ENCODE measurements around the gene NHS. TPM values are rescaled to one million over a fixed set of nuclear protein-coding genes. Genes with fewer than 3 reads are reported as not detected.
"Not testable (repeated sequence)": the region's sequence is repeated elsewhere in the genome, so short reads cannot be mapped to it uniquely, and the experiment has no call there.

The NHS gene
- polyA plus RNA-seq, 3 donors, result 19.5 to 29.2 (median 21.9) TPM

DNA sequence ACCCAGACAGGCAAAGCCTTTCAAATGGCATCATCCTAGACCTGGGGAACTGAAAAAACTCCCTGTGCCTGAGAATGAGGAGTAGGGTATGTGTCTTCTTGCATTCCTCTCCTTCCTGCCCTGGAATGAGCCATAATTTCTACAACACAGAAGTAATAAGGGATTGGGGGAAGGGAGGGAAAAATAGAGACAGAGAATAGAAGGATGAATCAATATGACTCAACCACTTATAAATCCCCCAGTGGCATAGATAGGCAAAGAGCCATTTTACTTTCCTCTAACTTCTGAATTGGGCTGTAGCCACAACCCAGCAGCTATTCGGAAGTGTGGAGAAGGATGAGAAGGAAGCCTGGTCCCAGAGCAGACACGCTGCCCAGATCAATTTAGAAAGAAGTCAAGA is 99.9 kb downstream of the NHS start:
- no peak for DNase-seq (ENCODE audit: extremely low read depth in 1 of 11, low read depth in 9 of 11, low spot score in 4 of 11)

DNA sequence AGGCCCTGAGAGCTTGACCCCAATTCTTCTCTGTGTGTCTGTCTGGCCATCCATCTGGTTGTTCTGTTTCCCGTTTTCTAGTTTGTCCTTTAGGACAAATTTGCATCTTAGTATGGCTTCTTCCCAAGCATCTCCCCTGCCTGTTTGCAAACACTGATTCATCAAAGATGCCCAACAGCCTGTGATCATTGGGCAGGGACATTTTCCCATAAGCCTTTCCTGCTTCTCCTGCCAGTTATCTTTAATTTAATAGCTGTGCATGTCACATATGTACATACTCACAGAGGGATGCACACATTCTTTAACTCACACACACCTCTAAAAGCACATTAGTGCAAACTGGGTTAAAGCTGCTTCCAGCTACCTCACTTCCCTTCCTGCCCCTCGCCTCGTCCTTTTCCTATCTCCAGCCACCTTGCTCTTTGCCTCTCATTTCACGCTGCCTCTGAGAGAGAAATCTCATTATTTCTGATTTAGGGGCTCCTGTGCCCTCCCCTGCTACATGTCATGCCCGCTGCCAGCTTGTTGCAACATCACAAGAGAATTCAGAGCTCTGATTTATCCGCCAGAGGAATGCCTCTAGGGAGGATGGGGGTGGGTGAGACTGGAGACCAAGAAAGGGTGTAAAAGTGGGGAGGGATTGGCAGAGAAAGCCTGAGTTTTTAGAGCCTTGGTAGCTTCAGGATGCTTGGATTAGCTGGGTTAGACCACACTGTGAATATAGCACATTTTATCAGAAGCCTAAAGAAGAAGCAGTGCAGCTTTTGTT is 100.6 kb downstream of the NHS start:
- peak in 1 of 11 donors; percentile 26 for DNase-seq (ENCODE audit: extremely low read depth in 1 of 11, low read depth in 9 of 11, low spot score in 4 of 11)

DNA sequence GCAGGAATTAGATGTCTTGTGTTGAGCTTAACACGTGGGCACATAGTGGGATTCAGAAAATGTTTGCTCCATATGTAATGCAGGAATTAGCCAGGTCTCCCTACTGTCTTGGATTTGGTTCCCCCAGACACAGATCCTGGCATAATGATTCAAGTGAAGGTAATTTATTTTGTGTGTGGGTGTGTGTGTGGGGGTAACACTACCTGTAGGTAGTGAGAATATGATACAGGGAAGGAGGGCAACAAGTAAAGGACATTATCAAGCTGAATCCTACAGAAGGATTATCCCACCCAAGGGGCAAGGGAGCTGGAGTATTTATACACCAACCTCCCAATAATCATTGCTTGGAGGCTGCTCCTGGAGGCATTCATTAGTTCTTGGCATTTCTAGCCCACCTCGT is 101.4 kb downstream of the NHS start:
- no peak for DNase-seq (ENCODE audit: extremely low read depth in 1 of 11, low read depth in 9 of 11, low spot score in 4 of 11)

DNA sequence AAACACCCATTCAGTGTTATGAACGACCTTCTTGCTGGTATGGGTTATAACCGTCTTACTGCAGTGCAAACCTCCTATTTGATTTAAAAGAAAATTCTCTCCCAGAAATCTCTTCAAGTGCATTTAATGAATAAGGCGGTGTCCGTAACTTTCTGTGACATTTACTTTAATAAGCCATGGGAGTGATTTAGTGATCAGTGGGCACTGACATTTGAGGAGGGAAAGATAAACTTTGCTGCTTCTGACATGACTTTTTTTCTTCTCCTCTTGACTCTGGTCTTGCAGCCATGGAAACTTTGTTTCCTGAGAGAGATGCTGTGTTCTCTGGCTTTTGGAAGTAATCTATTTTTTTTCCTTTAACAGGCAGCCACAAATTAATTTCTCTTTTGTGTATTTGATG is 106.1 kb downstream of the NHS start:
- DNase-seq (ENCODE audit: extremely low read depth in 1 of 11, low read depth in 9 of 11, low spot score in 4 of 11), result no peak

DNA sequence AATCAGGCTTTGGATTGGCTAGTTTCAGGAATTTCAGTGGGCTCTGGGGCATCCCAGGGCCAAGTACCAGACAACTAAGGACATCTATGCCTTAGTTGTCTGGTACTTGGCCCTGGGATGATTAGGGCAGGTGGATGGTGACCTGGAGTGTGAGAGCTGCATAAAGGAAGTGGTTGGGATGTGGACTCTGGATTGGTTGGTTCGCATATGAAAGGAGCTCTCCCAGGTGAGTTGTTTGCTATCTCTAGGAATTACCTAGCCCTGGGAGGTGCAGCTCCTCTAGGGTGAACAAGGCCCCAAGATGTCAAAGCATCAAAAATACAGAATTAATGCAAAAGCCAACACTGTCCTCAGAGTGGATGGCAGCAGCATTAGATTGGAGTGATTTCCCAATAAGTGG is 109.6 kb downstream of the NHS start:
- no peak for DNase-seq (ENCODE audit: extremely low read depth in 1 of 11, low read depth in 9 of 11, low spot score in 4 of 11)

DNA sequence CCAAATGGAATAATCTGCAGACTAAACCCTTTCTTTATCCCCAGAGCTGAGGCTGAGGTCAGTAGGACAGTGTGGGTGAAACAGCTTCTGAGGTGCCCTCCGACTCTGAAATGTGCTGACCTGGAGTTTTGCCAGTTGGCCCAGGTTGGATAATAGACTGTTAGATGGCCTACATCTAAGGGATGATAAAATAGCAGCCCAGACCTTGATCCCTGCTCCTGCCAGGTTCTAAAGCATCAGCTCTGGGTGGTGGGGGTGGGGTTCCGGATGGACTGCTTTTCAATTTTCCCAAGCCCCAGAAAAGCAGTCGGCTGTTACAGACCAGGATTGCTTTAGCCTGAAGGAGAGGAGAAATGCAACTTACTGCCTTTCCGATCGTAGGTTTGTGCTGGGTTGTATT is 110.4 kb downstream of the NHS start:
- DNase-seq (ENCODE audit: extremely low read depth in 1 of 11, low read depth in 9 of 11, low spot score in 4 of 11), result no peak

DNA sequence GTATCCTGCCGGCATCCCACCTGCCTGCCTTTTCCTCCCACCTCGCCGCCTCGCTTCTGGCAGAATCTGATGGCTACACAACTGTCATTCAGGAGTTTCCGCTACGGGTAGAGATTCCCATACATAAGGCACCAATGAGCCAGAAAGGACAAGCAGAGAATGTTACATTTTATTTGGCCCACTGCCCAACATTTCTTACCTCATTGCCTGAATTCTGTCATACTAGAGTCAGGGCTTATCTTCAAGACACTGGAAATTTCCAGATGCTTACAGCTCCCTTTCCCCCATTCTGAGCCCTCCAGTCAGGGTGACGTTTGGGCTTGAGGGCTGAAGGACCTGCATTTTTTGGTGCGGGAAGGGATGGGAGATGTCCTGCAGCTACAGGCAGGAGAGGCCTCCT is 113.0 kb downstream of the NHS start:
- no peak for DNase-seq (ENCODE audit: extremely low read depth in 1 of 11, low read depth in 9 of 11, low spot score in 4 of 11)

DNA sequence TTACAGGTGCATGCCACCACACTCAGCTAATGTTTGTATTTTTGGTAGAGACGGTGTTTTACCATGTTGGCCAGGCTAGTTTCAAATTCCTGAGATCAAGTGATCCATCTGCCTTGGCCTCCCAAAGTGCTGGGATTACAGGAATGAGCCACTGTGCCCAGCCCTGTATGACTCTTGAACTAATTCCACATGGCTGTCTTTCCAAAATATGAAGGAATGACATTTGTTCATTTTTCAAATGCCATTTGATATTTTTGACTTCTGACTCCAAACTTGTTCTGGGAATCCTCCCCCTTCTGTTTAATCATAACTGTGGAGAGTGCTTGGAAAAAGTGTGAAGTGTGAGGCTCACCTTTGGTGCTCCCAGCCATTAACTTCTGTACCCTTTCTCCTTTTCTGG is 119.2 kb downstream of the NHS start:
- DNase-seq (ENCODE audit: extremely low read depth in 1 of 11, low read depth in 9 of 11, low spot score in 4 of 11), result no peak

DNA sequence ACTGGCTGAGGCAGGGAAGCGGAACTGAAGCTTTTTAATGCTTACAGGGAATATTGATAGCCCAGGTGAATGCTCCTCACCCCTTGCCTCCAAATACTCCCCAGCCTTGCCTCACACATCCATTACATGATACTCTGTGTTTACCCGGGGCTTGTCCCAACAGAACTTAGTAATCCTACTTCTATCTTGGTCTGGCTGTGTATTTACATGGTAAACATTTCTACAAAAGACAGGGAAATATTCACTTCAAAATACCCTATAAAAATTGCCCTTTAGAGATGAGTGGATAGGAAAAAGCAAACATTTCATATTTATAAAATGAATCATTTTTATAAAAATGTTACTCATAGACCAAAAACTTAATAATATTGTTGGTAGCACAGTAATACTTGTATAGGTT is 120.1 kb downstream of the NHS start:
- no peak for DNase-seq (ENCODE audit: extremely low read depth in 1 of 11, low read depth in 9 of 11, low spot score in 4 of 11)

DNA sequence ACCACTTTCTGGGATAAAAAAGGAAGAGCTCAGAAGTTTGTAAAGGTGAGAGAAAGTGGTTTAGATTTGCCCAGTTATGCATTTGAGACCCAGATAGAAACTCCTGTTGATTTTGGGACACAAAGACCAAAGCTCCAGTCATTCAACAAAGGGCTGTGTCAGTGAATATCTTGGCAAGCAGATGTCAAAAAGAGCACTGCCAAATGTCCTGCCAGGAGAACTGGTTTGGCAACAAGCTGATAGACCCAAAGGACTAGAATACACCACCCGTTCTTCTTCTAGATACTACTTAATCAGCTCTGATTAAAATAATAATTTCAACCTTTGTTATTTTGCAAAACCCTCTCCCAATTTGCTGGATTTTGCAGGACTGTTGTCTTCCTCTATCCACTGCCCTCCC is 121.4 kb downstream of the NHS start:
- DNase-seq (ENCODE audit: extremely low read depth in 1 of 11, low read depth in 9 of 11, low spot score in 4 of 11), result no peak

DNA sequence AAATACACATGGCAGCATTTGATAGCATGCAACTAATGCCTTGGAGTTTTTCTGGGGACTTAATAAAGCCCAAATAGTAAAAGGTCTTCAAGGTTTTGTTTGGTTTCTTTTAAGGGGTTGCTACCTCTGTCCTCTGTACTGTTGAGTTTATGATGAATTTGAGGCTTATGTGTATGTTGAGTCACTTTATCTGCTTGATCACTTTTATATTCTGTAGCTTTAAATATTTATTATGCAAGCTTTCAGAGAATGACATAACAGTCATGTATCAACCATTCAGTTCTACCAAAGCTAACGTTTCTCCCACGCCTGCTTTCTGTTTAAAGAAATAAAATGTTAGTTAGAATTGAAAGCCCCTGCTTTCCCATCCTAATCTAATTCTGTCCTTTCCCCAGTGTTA is 122.2 kb downstream of the NHS start:
- no peak for DNase-seq (ENCODE audit: extremely low read depth in 1 of 11, low read depth in 9 of 11, low spot score in 4 of 11)

DNA sequence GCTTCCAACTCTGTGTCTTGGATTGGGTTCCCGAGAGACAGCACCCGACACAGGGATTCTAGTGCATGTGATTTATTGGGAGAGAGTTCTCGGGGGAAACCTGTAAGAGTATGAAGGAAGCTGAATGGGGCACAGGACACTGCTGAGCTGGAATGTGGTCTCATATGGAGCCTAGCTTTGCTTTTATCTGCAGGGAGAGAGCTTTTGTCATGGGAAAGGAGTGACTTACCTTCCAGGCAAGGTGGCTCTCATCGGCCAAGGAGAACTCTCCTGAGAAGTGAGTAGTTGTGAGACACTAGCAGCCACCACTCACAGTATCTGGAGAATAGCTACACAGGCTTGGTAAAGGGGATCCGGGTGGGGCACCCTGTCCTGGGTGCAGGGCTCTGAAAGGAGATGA is 124.5 kb downstream of the NHS start:
- no peak for DNase-seq (ENCODE audit: extremely low read depth in 1 of 11, low read depth in 9 of 11, low spot score in 4 of 11)

DNA sequence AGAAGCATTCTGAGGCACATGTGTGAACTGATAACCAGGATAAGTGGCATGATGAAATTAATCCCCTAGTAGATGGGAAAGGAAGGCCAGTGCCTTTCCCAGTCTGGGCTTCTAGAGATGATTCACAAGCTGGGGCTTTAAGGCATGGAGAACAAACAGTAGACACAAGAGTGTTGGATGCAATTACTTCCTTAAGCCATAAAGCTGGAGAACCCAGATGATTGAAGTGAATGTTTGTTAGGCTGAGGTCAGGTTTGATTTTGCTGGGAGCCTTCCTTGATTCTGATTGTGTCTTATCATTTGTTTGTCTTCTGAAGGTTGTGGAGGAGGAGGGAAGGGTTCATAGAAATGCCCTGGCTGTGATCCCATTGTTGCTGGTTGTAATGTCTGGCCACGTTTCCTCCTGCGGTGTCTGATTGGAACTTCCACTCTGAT is 125.2 kb downstream of the NHS start:
- no peak for DNase-seq (ENCODE audit: extremely low read depth in 1 of 11, low read depth in 9 of 11, low spot score in 4 of 11)

DNA sequence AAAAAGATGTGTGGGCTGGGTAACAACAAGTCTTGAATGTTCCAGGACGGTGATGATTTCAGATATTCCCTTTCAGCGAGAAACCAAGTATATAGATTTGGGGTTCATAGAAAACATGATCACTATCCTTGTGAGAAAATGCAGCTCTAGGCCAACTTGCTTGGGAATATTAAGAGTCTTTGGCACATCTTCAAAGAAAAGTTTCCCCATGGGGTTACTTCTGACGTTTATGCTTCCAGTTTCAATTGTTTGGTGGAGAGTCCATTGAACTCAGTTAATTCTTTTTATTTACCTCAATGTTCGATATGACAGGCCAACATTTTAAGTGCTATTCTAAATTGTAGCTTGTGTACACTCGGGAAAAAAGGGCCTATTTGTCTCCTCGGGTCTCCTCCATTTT is 126.7 kb downstream of the NHS start:
- DNase-seq (ENCODE audit: extremely low read depth in 1 of 11, low read depth in 9 of 11, low spot score in 4 of 11), result no peak

DNA sequence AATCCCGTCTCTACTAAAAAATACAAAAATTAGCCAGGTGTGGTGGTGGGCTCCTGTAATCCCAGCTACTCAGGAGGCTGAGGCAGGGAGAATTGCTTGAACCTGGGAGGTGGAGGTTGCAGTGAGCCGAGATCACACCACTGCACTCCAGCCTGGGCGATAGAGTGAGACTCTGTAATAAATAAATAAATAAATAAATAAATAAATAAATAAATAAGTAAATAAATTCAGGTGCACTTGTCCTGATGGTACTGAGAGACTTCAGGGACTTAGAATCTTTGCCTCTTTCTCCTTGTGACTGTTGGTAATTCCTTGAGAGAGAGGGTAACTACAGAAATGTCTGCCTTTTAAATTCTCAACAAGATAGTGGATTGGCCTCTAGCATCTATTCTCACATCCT is 131.4 kb downstream of the NHS start:
- DNase-seq (ENCODE audit: extremely low read depth in 1 of 11, low read depth in 9 of 11, low spot score in 4 of 11), result not testable (repeated sequence)

DNA sequence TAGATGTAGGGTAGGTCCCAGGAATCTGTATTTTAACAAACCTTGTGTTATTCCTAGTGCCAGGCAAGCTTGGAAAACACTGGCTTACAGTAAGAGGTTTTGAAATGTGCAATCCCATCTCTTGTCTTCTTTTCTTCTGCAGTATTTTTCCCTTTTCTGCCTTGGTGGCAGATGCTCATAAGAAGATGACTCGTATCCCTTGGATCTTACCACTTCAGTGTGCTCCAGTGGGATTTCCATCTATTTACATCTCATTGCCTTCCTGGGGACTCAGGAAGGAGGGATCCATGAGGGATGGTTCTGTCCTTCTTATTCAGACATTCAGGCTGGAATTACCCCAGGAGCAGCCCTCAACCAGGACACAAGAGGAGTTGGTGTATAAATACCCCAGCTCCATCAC is 136.6 kb downstream of the NHS start:
- no peak for DNase-seq (ENCODE audit: extremely low read depth in 1 of 11, low read depth in 9 of 11, low spot score in 4 of 11)

DNA sequence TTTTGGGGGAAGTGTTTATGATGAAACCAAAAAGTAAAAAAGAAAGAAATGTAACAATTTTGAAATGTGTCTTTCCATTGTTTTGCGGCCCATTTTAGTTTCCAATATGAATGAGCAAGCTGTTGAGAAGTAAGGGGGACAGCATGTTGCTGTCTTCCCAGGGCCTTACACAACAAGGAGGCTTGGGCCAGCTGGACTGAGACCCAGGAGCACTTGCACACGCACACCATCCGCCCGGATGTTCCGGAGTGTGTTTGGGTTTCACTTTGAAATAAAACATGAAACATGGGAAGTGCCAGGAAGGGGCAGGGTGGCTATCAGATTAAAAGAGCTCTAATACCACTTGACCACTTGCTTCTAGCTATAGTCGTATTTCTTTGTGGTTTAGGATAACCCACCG is 144.4 kb downstream of the NHS start:
- DNase-seq (ENCODE audit: extremely low read depth in 1 of 11, low read depth in 9 of 11, low spot score in 4 of 11), result no peak

DNA sequence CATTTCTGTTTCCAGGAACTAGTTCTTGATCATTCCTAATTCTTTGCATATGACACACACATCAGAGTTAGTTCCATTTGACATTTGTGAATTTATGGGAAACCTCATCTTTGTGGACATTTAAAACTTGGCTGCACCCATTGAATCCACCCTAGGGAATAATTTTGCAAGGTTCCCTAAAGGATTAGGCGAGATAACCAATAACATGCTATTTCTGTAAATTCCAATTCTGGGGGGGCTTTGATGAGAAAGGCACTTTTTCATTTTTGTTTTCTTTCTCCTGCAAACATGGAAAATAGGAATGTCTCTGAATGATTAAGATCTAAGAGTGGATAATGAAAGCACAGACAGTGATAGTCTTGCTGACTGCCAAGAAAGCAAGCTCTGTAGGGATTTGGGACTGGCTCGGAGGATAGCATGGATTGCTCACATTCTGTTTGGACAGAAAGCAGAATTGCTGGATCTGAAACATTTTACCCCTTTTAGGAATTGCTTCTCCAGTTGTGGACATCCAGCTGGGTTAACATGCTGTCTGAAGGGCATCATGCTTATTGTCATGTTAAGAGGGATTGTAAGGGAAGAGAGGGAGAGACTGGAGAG is 145.1 kb downstream of the NHS start:
- DNase-seq (ENCODE audit: extremely low read depth in 1 of 11, low read depth in 9 of 11, low spot score in 4 of 11), result no peak

DNA sequence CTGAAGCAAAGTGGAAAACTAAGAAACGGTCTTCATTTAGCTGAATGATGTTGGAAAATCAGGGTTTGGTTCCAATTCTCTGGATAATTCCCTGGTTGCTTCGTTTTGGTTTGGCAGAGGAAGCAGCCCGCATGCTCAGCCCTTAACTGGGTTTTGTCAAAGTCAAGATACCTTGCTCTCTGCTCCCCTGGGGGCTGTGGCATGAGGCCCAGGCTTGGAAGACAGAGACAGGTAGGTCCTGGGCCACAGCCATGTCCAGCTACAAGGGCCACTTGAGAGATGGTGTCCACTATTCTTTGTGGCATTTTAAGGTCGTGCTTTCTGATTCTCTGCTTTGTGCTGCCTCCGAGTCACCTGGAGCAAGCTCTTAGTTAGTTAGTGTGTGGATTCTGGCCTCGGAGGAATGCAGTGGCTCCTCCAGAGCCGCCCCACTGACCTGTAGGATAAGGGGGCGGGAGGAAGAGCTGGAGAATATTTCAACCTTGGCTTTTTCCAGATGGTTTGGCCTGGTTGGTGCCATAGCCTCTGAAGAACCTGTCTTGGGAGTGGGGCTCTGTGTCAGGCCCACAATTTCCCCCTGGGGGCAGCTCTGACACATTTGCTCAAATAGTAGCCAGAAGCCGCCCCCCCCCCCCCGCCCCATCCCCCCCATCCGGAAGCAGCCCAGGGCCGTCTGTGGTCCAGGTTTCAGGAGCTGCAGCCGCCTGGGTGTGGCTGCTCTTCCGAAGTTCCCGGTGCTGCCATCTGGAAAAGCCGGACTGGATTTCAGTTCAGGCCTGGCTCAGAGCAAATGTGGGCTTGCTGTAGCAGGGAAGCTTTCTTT is 147.1 kb downstream of the NHS start:
- DNase-seq (ENCODE audit: extremely low read depth in 1 of 11, low read depth in 9 of 11, low spot score in 4 of 11), result no peak

DNA sequence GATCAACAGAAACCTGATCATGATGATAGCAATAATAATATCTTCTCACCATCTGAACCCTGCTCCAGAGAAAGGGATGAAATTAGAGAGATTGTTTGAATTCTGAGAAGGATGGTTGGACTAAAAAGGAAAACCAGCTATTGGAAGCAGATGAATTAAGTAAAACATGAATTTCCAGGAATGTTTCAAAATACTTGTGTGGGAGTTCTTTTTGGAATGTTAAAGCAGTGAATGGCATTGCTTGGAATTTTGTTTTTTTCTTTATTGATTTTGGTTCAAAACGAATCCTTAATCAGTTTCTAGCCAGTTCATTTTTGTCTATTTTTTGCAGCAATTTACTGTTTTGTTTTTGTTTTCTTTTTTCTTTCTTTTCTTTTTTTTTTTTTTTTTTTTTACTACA is 150.3 kb downstream of the NHS start:
- DNase-seq (ENCODE audit: extremely low read depth in 1 of 11, low read depth in 9 of 11, low spot score in 4 of 11), result no peak
